ENCODE measurements around the gene OR2AT4.
"Not testable (repeated sequence)": the region's sequence is repeated elsewhere in the genome, so short reads cannot be mapped to it uniquely, and the experiment has no call there.

OR2AT4 gene

GRCh38 chr11:75056814-75057213, 39.9 kb downstream of the OR2AT4 start:
- no peak overlapping the region for H3K4me3 ChIP-seq (ENCODE audit: low read depth, low read length)
- no peak for TF ChIP-seq POLR2A (IDR thresholded peaks at IDR 0.05; ENCODE audit: extremely low read depth, insufficient read length)
- TF ChIP-seq MAX (IDR thresholded peaks at IDR 0.05; ENCODE audit: low read depth, low read length): no peak
- TF ChIP-seq, protein P1, sequence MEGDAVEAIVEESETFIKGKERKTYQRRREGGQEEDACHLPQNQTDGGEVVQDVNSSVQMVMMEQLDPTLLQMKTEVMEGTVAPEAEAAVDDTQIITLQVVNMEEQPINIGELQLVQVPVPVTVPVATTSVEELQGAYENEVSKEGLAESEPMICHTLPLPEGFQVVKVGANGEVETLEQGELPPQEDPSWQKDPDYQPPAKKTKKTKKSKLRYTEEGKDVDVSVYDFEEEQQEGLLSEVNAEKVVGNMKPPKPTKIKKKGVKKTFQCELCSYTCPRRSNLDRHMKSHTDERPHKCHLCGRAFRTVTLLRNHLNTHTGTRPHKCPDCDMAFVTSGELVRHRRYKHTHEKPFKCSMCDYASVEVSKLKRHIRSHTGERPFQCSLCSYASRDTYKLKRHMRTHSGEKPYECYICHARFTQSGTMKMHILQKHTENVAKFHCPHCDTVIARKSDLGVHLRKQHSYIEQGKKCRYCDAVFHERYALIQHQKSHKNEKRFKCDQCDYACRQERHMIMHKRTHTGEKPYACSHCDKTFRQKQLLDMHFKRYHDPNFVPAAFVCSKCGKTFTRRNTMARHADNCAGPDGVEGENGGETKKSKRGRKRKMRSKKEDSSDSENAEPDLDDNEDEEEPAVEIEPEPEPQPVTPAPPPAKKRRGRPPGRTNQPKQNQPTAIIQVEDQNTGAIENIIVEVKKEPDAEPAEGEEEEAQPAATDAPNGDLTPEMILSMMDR (IDR thresholded peaks at IDR 0.05; ENCODE audit: low read depth, low read length): no peak
- TF ChIP-seq MYC (IDR thresholded peaks at IDR 0.05; ENCODE audit: low read depth, low read length): no peak
- DNase-seq (ENCODE audit: low read depth): peak; percentile 14

DNA sequence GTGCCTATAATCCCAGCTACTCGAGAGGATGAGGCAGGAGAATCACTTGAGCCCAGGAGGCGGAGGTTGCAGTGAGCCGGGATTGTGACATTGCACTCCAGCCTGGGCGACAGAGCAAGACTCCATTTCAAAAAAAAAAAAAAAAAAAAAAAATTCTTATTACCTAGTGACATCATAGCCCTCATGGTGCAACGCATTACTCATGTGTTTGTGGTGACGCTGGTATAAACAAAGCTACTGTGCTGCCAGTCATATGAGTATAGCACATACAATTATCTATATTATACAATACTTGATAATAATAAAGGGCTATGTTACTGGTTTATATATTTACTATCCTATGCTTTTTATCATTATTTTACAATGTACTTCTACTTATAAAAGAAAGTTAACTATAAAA, 41.2 kb downstream of the OR2AT4 start:
- no peak for TF ChIP-seq MYC (IDR thresholded peaks at IDR 0.05; ENCODE audit: low read depth, low read length)
- TF ChIP-seq, protein P1 (IDR thresholded peaks at IDR 0.05; ENCODE audit: low read depth, low read length): no peak
- TF ChIP-seq POLR2A (IDR thresholded peaks at IDR 0.05; ENCODE audit: extremely low read depth, insufficient read length): no peak
- no peak for TF ChIP-seq MAX (IDR thresholded peaks at IDR 0.05; ENCODE audit: low read depth, low read length)
- no peak overlapping the region for H3K4me3 ChIP-seq (ENCODE audit: low read depth, low read length)
- no peak for DNase-seq (ENCODE audit: low read depth)

- no peak for DNase-seq (ENCODE audit: low read depth)
- H3K4me3 ChIP-seq (ENCODE audit: low read depth, low read length): no peak overlapping the region
- TF ChIP-seq POLR2A (IDR thresholded peaks at IDR 0.05; ENCODE audit: extremely low read depth, insufficient read length) (no peak), MAX (IDR thresholded peaks at IDR 0.05; ENCODE audit: low read depth, low read length) (no peak), MYC (IDR thresholded peaks at IDR 0.05; ENCODE audit: low read depth, low read length) (no peak)
- TF ChIP-seq, protein P1 (IDR thresholded peaks at IDR 0.05; ENCODE audit: low read depth, low read length): no peak
Observed at GRCh38 chr11:75052457-75052856, 44.2 kb downstream of the OR2AT4 start.

DNA sequence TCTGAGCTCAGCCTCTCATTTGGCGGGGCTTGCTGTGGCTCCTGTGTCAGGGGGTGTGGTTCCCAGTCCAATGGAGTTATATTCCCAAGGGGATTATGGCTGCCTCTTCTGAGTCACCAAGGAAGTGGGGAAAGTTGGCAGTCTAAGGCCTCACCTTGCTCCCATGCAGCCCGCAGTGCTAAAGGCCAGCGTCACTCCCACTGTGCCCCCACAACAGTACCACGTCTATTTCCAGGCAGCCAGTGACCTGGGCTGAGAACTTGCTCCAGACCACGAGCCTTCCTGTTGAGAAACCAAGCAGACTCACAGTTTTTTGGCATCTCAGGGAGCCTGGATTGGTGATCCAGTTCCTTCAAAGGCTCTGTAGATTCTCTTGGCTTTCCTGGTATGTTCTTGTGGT, 45.6 kb downstream of the OR2AT4 start:
- peak; percentile 30 for DNase-seq (ENCODE audit: low read depth)
- H3K4me3 ChIP-seq (ENCODE audit: low read depth, low read length): no peak overlapping the region
- TF ChIP-seq MAX (IDR thresholded peaks at IDR 0.05; ENCODE audit: low read depth, low read length): no peak
- no peak for TF ChIP-seq MYC (IDR thresholded peaks at IDR 0.05; ENCODE audit: low read depth, low read length)
- TF ChIP-seq POLR2A (IDR thresholded peaks at IDR 0.05; ENCODE audit: extremely low read depth, insufficient read length): no peak
- TF ChIP-seq, protein P1 (IDR thresholded peaks at IDR 0.05; ENCODE audit: low read depth, low read length): no peak

GRCh38 chr11:75050516-75050915, 46.2 kb downstream of the OR2AT4 start:
- no peak for DNase-seq (ENCODE audit: low read depth)
- no peak overlapping the region for H3K4me3 ChIP-seq (ENCODE audit: low read depth, low read length)
- TF ChIP-seq, protein P1 (IDR thresholded peaks at IDR 0.05; ENCODE audit: low read depth, low read length): no peak
- TF ChIP-seq MAX (IDR thresholded peaks at IDR 0.05; ENCODE audit: low read depth, low read length): no peak
- TF ChIP-seq MYC (IDR thresholded peaks at IDR 0.05; ENCODE audit: low read depth, low read length): no peak
- no peak for TF ChIP-seq POLR2A (IDR thresholded peaks at IDR 0.05; ENCODE audit: extremely low read depth, insufficient read length)

GRCh38 chr11:75049501-75050266, 47.0 kb downstream of the OR2AT4 start:
- H3K4me3 ChIP-seq (ENCODE audit: low read depth, low read length); DNase-seq (ENCODE audit: low read depth): not testable (repeated sequence)

All from NB4 (cell line).